Left ventricle myocardium inferior (tissue), 1 donor: Measurements from ENCODE around the gene ISCU. TPM values are rescaled to one million over a fixed set of nuclear protein-coding genes. Genes with fewer than 3 reads are reported as not detected.

Experiments used
- DNase-seq: peaks from one replicate; pipeline ENCODE4 v3.0.0-alpha.2; 2020
- H3K27ac ChIP-seq: fragments of 200-600 bp; replicated peaks from 2 replicates; pipeline ENCODE4 v1.8.0; 2021
- H3K27me3 ChIP-seq: fragments of 200-600 bp; 2 replicates; pipeline ENCODE4 v1.8.0; 2021; ENCODE audit warnings: low read depth
- H3K36me3 ChIP-seq: fragments of 200-600 bp; 2 replicates; pipeline ENCODE4 v1.8.0; 2021
- H3K4me1 ChIP-seq: fragments of 200-600 bp; 2 replicates; pipeline ENCODE4 v1.8.0; 2021
- H3K4me3 ChIP-seq: fragments of 200-600 bp; 2 replicates; pipeline ENCODE4 v1.8.0; 2021; ENCODE audit warnings: mild to moderate bottlenecking, moderate library complexity
- H3K9me3 ChIP-seq: fragments of 200-600 bp; replicated peaks from 2 replicates; pipeline ENCODE4 v1.8.0; 2021
- CTCF ChIP-seq: fragments of 200-600 bp; IDR thresholded peaks from 2 replicates; pipeline ENCODE4 v1.8.0; 2021; ENCODE audit warnings: antibody characterized with exemption, mild to moderate bottlenecking, borderline replicate concordance
- intact Hi-C: fragments of 100-400 bp; cut with micrococcal nuclease; formaldehyde crosslinking; loops from one replicate; pipeline ENCODE4 v1.11.0; 2022
- total RNA-seq: library from RNA; stranded (reverse); fragmentation: NEBNext Ultra II Directional; extraction: Animal tissue kit (Norgen Biotek cat#: 25700); gene quantifications from one replicate; pipeline ENCODE4 v1.2.1, GENCODE V29; 2021
- donor health status: DM: no; HTN: yes; CAD: no; lungs with severe emphysema.

Gene ISCU
- total RNA-seq, 1 donor from 2014 or later, result 560 TPM

GRCh38 chr12:108560321-108560721 lies 2.1 kb upstream of the ISCU start:
- no peaks in the 10 kb centered on the region for H3K9me3 ChIP-seq
- no peak for DNase-seq
- peaks cover 17% of the 10 kb centered on the region for H3K36me3 ChIP-seq
- no peak for TF ChIP-seq CTCF
- H3K27ac ChIP-seq, result peak overlapping the region; percentile 90
- peak overlapping the region; percentile 89 for H3K4me3 ChIP-seq
- H3K27me3 ChIP-seq, result no peaks in the 10 kb centered on the region
- intact Hi-C loops, result no loop called here
- peaks cover 93% of the 10 kb centered on the region for H3K4me1 ChIP-seq

DNA sequence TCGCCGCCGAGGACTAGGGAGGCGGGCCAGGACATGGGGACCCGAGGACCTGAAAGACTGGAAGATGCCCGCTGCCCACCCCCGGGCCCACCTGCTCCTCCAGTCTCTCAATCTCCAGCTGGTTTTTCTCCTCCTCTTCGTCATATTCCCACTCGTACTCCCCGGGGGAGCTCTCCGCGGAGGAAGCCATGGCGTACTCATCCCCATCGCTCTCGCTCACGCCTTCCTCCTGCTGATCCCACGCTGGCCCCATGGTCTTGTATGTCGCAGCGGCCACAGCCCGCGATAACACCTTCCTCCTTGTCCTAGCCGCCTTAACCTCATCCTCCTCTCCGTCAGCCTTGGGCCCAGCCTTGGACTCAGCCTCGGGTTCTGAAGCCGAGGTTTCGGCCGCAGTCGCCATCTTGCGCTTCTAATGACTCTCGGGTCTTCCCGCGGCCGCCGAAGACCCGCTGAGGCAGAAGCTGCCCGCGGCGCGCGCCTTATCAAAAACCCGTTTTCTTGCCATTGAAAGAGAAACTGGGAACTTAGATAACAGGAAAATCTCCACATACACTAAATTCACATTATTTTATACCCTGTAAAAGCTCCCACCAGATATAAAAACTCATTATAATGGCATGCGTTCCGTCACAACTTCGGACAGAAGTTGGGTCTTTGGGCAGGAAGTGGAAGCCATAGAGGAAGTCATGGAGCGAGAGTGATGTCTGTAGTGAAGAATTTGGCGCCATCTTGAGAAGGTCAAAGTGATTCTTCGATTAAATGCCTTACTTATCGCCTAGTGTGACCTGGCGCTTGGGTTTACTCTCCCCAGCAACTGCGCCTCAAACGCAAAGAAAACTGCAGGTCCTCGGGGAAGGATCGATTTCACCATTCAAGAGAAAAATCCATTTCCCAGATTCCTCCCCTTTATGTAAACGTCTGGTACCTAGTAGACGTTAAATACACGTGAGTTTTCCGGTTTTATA lies 1.4 kb upstream of the ISCU start, which contains the start of gene SART3:
TSS of gene SART3 (minus strand) at position 422 of the 968 bp plus-strand sequence. CDS start at position 403, 19 bp downstream.
- TF ChIP-seq CTCF, result no peak
- Histone ChIP-seq H3K27ac (peak within 1 kb of the TSS; percentile 90), H3K4me3 (peak within 1 kb of the TSS; percentile 89), H3K4me1 (peaks cover 93% of the 10 kb centered on the region), H3K27me3 (no peaks in the 10 kb centered on the region), H3K36me3 (peaks cover 24% of the 10 kb centered on the region), H3K9me3 (no peaks in the 10 kb centered on the region)
- intact Hi-C loops, result no loop called here
- DNase-seq, result peak; percentile 82

DNA sequence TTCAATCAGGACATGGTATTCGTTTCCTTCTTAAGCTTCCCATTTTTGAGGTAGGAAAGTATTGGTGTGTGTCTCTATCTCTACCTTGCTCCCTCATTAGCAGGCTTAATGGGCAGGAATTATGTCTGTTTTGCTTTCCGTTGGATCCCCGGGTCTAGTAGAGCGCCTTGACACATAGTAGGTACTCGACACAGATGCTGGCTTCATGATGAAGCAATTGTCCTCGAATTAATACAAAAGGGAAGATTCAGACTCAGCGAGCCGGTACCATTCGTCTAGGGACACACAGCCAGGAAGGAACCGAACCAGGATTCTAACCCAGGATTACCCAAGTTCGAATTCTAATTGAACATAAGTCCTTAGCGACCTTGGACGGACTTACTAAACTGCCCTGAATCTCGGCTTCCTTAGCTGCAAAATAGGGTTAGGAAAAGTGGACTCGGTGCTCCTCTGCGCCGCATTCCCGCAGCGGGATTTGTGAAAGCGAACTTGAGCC lies 496 bp upstream of the ISCU start:
- intact Hi-C loops, result no loop called here
- no peak for DNase-seq
- Histone ChIP-seq H3K4me3 (peak overlapping the region; percentile 89), H3K27ac (peak overlapping the region; percentile 90), H3K9me3 (no peaks in the 10 kb centered on the region), H3K27me3 (no peaks in the 10 kb centered on the region), H3K36me3 (peaks cover 31% of the 10 kb centered on the region), H3K4me1 (peaks cover 93% of the 10 kb centered on the region)
- TF ChIP-seq CTCF, result no peak

DNA sequence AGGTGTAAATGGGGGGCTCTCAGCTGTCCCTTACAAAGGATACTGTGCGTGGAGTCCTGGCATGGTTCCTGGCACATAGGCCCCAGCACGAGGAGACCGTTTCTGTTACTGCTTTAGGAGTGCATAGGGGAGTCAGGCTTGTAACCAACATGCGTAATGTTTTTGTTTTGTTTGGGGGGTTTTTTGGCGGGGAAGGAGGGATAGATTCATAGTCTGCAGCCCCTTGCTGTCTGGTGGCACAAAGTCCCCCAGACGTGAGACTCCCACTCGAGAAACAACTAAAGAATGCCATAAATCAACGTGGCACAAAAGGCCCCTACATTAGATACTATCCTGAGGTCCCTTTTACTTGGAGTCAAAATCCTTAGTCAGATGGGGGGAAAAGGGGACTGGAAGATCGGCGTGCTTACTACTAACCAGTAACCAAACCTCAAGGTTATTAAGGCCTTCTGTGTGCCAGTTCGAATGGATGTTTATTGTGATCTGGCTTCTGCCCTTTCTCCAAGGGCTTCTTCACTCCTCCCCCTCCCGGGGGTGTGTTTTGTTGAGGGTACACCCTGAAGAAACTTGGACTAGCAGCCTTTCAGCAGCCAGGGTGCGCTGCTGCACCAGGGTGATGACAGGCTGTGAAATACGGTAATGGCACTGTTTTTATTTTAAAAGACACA lies 874 bp downstream of the ISCU start:
- peaks cover 93% of the 10 kb centered on the region for H3K4me1 ChIP-seq
- TF ChIP-seq CTCF, result peak; percentile 90
- H3K27ac ChIP-seq, result peak overlapping the region; percentile 90
- H3K4me3 ChIP-seq, result peak overlapping the region; percentile 89
- H3K9me3 ChIP-seq, result no peaks in the 10 kb centered on the region
- H3K36me3 ChIP-seq, result peaks cover 44% of the 10 kb centered on the region
- DNase-seq, result peak; percentile 82
- no peaks in the 10 kb centered on the region for H3K27me3 ChIP-seq
- intact Hi-C loops, result no loop called here

GRCh38 chr12:108563804-108564151 lies 1.4 kb downstream of the ISCU start:
- intact Hi-C loops, result no loop called here
- H3K9me3 ChIP-seq, result no peaks in the 10 kb centered on the region
- peaks cover 93% of the 10 kb centered on the region for H3K4me1 ChIP-seq
- H3K36me3 ChIP-seq, result peaks cover 49% of the 10 kb centered on the region
- no peaks in the 10 kb centered on the region for H3K27me3 ChIP-seq
- no peak for TF ChIP-seq CTCF
- no peak for DNase-seq
- peak overlapping the region; percentile 90 for H3K27ac ChIP-seq
- peak overlapping the region; percentile 89 for H3K4me3 ChIP-seq
